Colonic mucosa (tissue), 4 donors: ENCODE data around the gene CDKAL1. TPM values are rescaled to one million over a fixed set of nuclear protein-coding genes. Genes with fewer than 3 reads are reported as not detected.

Source experiments
- DNase-seq: peaks from one replicate; pipeline ENCODE4 v3.0.0-alpha.2; 2020
- H3K27ac ChIP-seq: fragments of 200-600 bp; one replicate; pipeline ENCODE4 v1.8.0; 2021
- H3K27me3 ChIP-seq: fragments of 200-600 bp; one replicate; pipeline ENCODE4 v1.8.0; 2021
- H3K36me3 ChIP-seq: fragments of 200-600 bp; one replicate; pipeline ENCODE4 v1.8.0; 2021
- H3K4me1 ChIP-seq: fragments of 200-600 bp; one replicate; pipeline ENCODE4 v1.8.0; 2021; ENCODE audit warnings: mild to moderate bottlenecking
- H3K4me3 ChIP-seq: fragments of 200-600 bp; one replicate; pipeline ENCODE4 v1.8.0; 2021
- H3K9ac ChIP-seq, 2 donors: one replicate each; pipeline ENCODE4 v1.7.0; 2013; ENCODE audit warnings: control low read depth in 2 of 2, low read depth in 2 of 2, low read length in 2 of 2
- H3K9me3 ChIP-seq: fragments of 200-600 bp; one replicate; pipeline ENCODE4 v1.8.0; 2021
- CTCF ChIP-seq: fragments of 200-600 bp; IDR thresholded peaks from one replicate; pipeline ENCODE4 v1.8.0; 2022; ENCODE audit warnings: antibody characterized with exemption, mild to moderate bottlenecking
- intact Hi-C: fragments of 100-400 bp; cut with DNase I; formaldehyde crosslinking; loops from one replicate; pipeline ENCODE4 v1.14.1; 2022
- total RNA-seq, 2 donors: library from RNA; stranded (reverse); fragmentation: NEBNext Ultra II Directional in 1 of 2; extraction: Animal tissue kit (Norgen Biotek cat#: 25700) in 1 of 2; gene quantifications; one replicate each; pipeline ENCODE4 v1.2.1, GENCODE V29; 2021
- donor health status: healthy.
- donor health status: DM: no; HTN: no; CAD: no.
- donor health status: DM: no; HTN: no; CAD: no.

The CDKAL1 gene
- total RNA-seq, 2 donors from 2014 or later: 13.8 to 14.2 TPM

- no peaks in the 10 kb centered on the region for H3K27me3 ChIP-seq
- H3K9me3 ChIP-seq: no peaks in the 10 kb centered on the region
- DNase-seq: no peak
- TF ChIP-seq CTCF: no peak
- H3K36me3 ChIP-seq: no peaks in the 10 kb centered on the region
- H3K27ac ChIP-seq: no peak overlapping the region
- H3K9ac ChIP-seq: no peak overlapping the region
- intact Hi-C loops: no loop called here
- no peak overlapping the region for H3K4me3 ChIP-seq
- H3K4me1 ChIP-seq: no peaks in the 10 kb centered on the region
These were observed 743.5 kb downstream of the CDKAL1 start for GRCh38 chr6:21277601-21278374.

- no peak for DNase-seq
- H3K27ac ChIP-seq: no peak overlapping the region
- no peak for TF ChIP-seq CTCF
- no peaks in the 10 kb centered on the region for H3K9me3 ChIP-seq
- no peak overlapping the region for H3K4me3 ChIP-seq
- H3K27me3 ChIP-seq: no peaks in the 10 kb centered on the region
- H3K36me3 ChIP-seq: no peaks in the 10 kb centered on the region
- H3K4me1 ChIP-seq: no peaks in the 10 kb centered on the region
- intact Hi-C loops: no loop called here
- H3K9ac ChIP-seq: no peak overlapping the region
These were observed 744.1 kb downstream of the CDKAL1 start for GRCh38 chr6:21278375-21278745.

- TF ChIP-seq CTCF: no peak
- Histone ChIP-seq H3K4me3 (no peak overlapping the region), H3K27ac (no peak overlapping the region), H3K27me3 (no peaks in the 10 kb centered on the region), H3K36me3 (no peaks in the 10 kb centered on the region), H3K9me3 (no peaks in the 10 kb centered on the region), H3K4me1 (no peaks in the 10 kb centered on the region), H3K9ac (no peak overlapping the region)
- intact Hi-C loops: no loop called here
- DNase-seq: no peak
These were observed 745.4 kb downstream of the CDKAL1 start for GRCh38 chr6:21279619-21280018.

- no peaks in the 10 kb centered on the region for H3K9me3 ChIP-seq
- no peak for DNase-seq
These were observed 747.1 kb downstream of the CDKAL1 start for GRCh38 chr6:21281366-21281765.

More at GRCh38 chr6:21281366-21281765, 747.1 kb downstream of the CDKAL1 start:
- intact Hi-C loops: no loop called here
- Histone ChIP-seq H3K4me3 (no peak overlapping the region), H3K27me3 (no peaks in the 10 kb centered on the region), H3K36me3 (no peaks in the 10 kb centered on the region), H3K4me1 (no peaks in the 10 kb centered on the region), H3K9ac (no peak overlapping the region), H3K27ac (no peak overlapping the region)
- no peak for TF ChIP-seq CTCF

Other genes with a start within 250 kb of the CDKAL1 start
- gene E2F3, start 132.6 kb upstream of the CDKAL1 start, total RNA-seq: 10 to 100 TPM in 1 of 2 donors, 1 to 10 TPM in 1; 10.0 to 11.2 TPM